Breast epithelium (tissue), 4 donors: Measurements from ENCODE around the gene ZACN. TPM values are rescaled to one million over a fixed set of nuclear protein-coding genes. Genes with fewer than 3 reads are reported as not detected.
A peak's percentile ranks its signal among the peaks of the same experiment; 100 is the strongest.

ENCODE experiments used
- DNase-seq, 2 donors: peaks; one replicate each; pipeline ENCODE4 v3.0.0-alpha.2; 2019; ENCODE audit warnings: low spot score in 2 of 2
- H3K27ac ChIP-seq, 2 donors: fragments of 200-600 bp; sonication (generic) in 1 of 2; one replicate each; pipeline ENCODE4 v1.5.1; 2016 to 2019; ENCODE audit warnings: mild to moderate bottlenecking in 1 of 2
- H3K27me3 ChIP-seq, 2 donors: fragments of 200-600 bp; sonication (generic) in 1 of 2; one replicate each; pipeline versions ENCODE4 v1.5.1 to v1.6.0; 2017 to 2019; ENCODE audit warnings: control low read depth in 1 of 2, mild to moderate bottlenecking in 1 of 2
- H3K36me3 ChIP-seq: fragments of 200-600 bp; one replicate; pipeline ENCODE4 v1.5.1; 2019
- H3K4me1 ChIP-seq, 2 donors: fragments of 200-600 bp; sonication (generic); one replicate each; pipeline ENCODE4 v1.5.1; 2016 to 2019; ENCODE audit warnings: control low read depth in 1 of 2
- H3K4me3 ChIP-seq, 3 donors: fragments of 200-600 bp; sonication (generic); 1 replicate in 2 of 3; 2 replicates in 1 of 3; pipeline ENCODE4 v1.5.1; 2016 to 2019; ENCODE audit warnings: mild to moderate bottlenecking in 3 of 3, moderate library complexity in 2 of 3
- H3K9me3 ChIP-seq, 2 donors: fragments of 200-600 bp; sonication (generic) in 1 of 2; one replicate each; pipeline ENCODE4 v1.5.1; 2016 to 2019; ENCODE audit warnings: control low read depth in 1 of 2
- CTCF ChIP-seq, 3 donors: fragments of 450-650 bp; IDR thresholded peaks; one replicate each; pipeline ENCODE4 v1.5.1; 2016 to 2017; ENCODE audit warnings: antibody characterized with exemption in 3 of 3, mild to moderate bottlenecking in 3 of 3, moderate library complexity in 3 of 3
- POLR2A ChIP-seq: fragments of 450-650 bp; IDR thresholded peaks from one replicate; pipeline ENCODE4 v1.6.1; 2016; ENCODE audit warnings: antibody characterized with exemption, mild to moderate bottlenecking, moderate library complexity
- POLR2AphosphoS5 ChIP-seq, 3 donors: sonication (generic); formaldehyde crosslinking; IDR thresholded peaks; one replicate each; pipeline ENCODE4 v1.6.1; 2017; ENCODE audit warnings: antibody characterized with exemption in 3 of 3
- intact Hi-C: fragments of 100-400 bp; cut with DNase I; formaldehyde crosslinking; loops from one replicate; pipeline ENCODE4 v1.15.1; 2023; ENCODE audit warnings: low total_unique reads
- total RNA-seq, 3 donors: library from RNA; depleted of rRNA; stranded (reverse); fragments of >200 nt; gene quantifications; one replicate each; pipeline ENCODE4 v1.1.0, GENCODE V29; 2016

Gene ZACN
- total RNA-seq, 3 donors from 2014 or later: not detected

GRCh38 chr17:76094046-76094445, 15.1 kb downstream of the ZACN start:
- Histone ChIP-seq H3K27ac (no peak overlapping the region), H3K4me3 (no peak overlapping the region), H3K9me3 (no peaks in the 10 kb centered on the region), H3K36me3 (no peaks in the 10 kb centered on the region), H3K4me1 (no peaks in the 10 kb centered on the region), H3K27me3 (no peaks in the 10 kb centered on the region)
- intact Hi-C loops: no loop called here
- no peak for TF ChIP-seq POLR2AphosphoS5 (IDR thresholded peaks at IDR 0.05)
- no peak for TF ChIP-seq POLR2A
- TF ChIP-seq CTCF (IDR thresholded peaks at IDR 0.05): no peak
- DNase-seq: no peak

GRCh38 chr17:76095943-76096342, 17.0 kb downstream of the ZACN start:
- H3K4me3 ChIP-seq: no peak overlapping the region
- H3K27ac ChIP-seq: no peak overlapping the region
- no peaks in the 10 kb centered on the region for H3K36me3 ChIP-seq
- no peaks in the 10 kb centered on the region for H3K9me3 ChIP-seq
- TF ChIP-seq CTCF (IDR thresholded peaks at IDR 0.05) (no peak), POLR2AphosphoS5 (IDR thresholded peaks at IDR 0.05) (no peak), POLR2A (no peak)
- no peak for DNase-seq
- intact Hi-C loops: no loop called here
- no peaks in the 10 kb centered on the region for H3K27me3 ChIP-seq
- no peaks in the 10 kb centered on the region for H3K4me1 ChIP-seq

- Histone ChIP-seq H3K27me3 (no peaks in the 10 kb centered on the region), H3K4me3 (no peak overlapping the region), H3K27ac (no peak overlapping the region), H3K4me1 (peaks cover 0 to 6% of the 10 kb centered on the region in 2 donors), H3K9me3 (no peaks in the 10 kb centered on the region), H3K36me3 (no peaks in the 10 kb centered on the region)
- TF ChIP-seq POLR2AphosphoS5 (IDR thresholded peaks at IDR 0.05) (no peak), CTCF (IDR thresholded peaks at IDR 0.05) (no peak), POLR2A (no peak)
- intact Hi-C loops: no loop called here
- no peak for DNase-seq
Measured at GRCh38 chr17:76097716-76098295, 18.8 kb downstream of the ZACN start.

- H3K27ac ChIP-seq: peak overlapping the region; percentile 88 to 89
- TF ChIP-seq POLR2A: no peak
- TF ChIP-seq POLR2AphosphoS5 (IDR thresholded peaks at IDR 0.05): no peak
- TF ChIP-seq CTCF (IDR thresholded peaks at IDR 0.05): no peak
- peak overlapping the region; percentile 63 to 88 (median 87) for H3K4me3 ChIP-seq
- no peaks in the 10 kb centered on the region for H3K9me3 ChIP-seq
- no peaks in the 10 kb centered on the region for H3K27me3 ChIP-seq
- peaks cover 0 to 14% of the 10 kb centered on the region in 2 donors for H3K4me1 ChIP-seq
- intact Hi-C loops: no loop called here
- no peaks in the 10 kb centered on the region for H3K36me3 ChIP-seq
- DNase-seq: no peak
Measured at GRCh38 chr17:76102944-76103273, 23.9 kb downstream of the ZACN start.

- H3K4me1 ChIP-seq: peaks cover 0 to 14% of the 10 kb centered on the region in 2 donors
- DNase-seq: peak; percentile 86 to 91
- H3K27ac ChIP-seq: peak within 1 kb of the TSS; percentile 88 to 89
- H3K27me3 ChIP-seq: no peaks in the 10 kb centered on the region
- TF ChIP-seq CTCF (IDR thresholded peaks at IDR 0.05): peak in 2 of 3 donors; percentile 10 to 13
- TF ChIP-seq POLR2AphosphoS5 (IDR thresholded peaks at IDR 0.05): peak in 2 of 3 donors; percentile 50 to 79
- TF ChIP-seq POLR2A: peak; percentile 28
- no peaks in the 10 kb centered on the region for H3K36me3 ChIP-seq
- intact Hi-C loops: no loop called here
- H3K9me3 ChIP-seq: no peaks in the 10 kb centered on the region
- H3K4me3 ChIP-seq: peak within 1 kb of the TSS; percentile 63 to 88 (median 87)
Measured at GRCh38 chr17:76103274-76104139, 24.5 kb downstream of the ZACN start, which contains the start of gene EXOC7. EXOC7 (minus strand) TSS chr17:76103787; CDS start chr17:76103692, 95 bp downstream.
